Common myeloid progenitor, CD34-positive (primary cell): ENCODE data around the gene DDX20.
A peak's percentile ranks its signal among the peaks of the same experiment; 100 is the strongest.

Experiments
- CTCF ChIA-PET: fragments of 350-600 bp; sonication (Branson Sonifier 250); formaldehyde crosslinking; loops from one replicate; lab custom pipeline; 2021; ENCODE audit warnings: antibody characterized with exemption; lab: Charles Lee
- POLR2A ChIA-PET: fragments of 350-600 bp; sonication (Branson Sonifier 250); formaldehyde crosslinking; loops from one replicate; lab custom pipeline; 2021; ENCODE audit warnings: antibody characterized with exemption; lab: Charles Lee
- DNase-seq, 3 donors: peaks; one replicate each; pipeline versions ENCODE4 v3.0.0 to v3.0.0-alpha.2; 2013
- H3K27ac ChIP-seq, 2 experiments: 1 replicate in 1 of 2; 2 replicates in 1 of 2; pipeline ENCODE4 v1.7.0; 2013; ENCODE audit warnings: inconsistent platforms in 2 of 2, low read length in 2 of 2, mild to moderate bottlenecking in 2 of 2, low read depth in 1 of 2, moderate library complexity in 1 of 2; ENCODE audit not compliant: severe bottlenecking in 2 of 2, insufficient read depth in 1 of 2, poor library complexity in 1 of 2
- H3K27me3 ChIP-seq, 5 experiments: replicated peaks in 2 of 5; 1 replicate in 3 of 5; 2 replicates in 2 of 5; pipeline versions ENCODE4 v1.6.1 to v1.7.0; 2013; ENCODE audit warnings: low read length in 4 of 5, mild to moderate bottlenecking in 2 of 5, moderate library complexity in 2 of 5, inconsistent platforms in 1 of 5; ENCODE audit not compliant: insufficient read depth in 5 of 5, control insufficient read depth in 4 of 5
- H3K36me3 ChIP-seq, 4 experiments: 1 replicate in 2 of 4; 2 replicates in 2 of 4; pipeline versions ENCODE4 v1.6.1 to v1.7.0; 2013; ENCODE audit warnings: low read length in 3 of 4, control low read depth in 1 of 4, mild to moderate bottlenecking in 1 of 4; ENCODE audit not compliant: control insufficient read depth in 4 of 4, insufficient read depth in 4 of 4
- H3K4me1 ChIP-seq, 4 experiments: 1 replicate in 3 of 4; 2 replicates in 1 of 4; pipeline versions ENCODE4 v1.6.1 to v1.7.1; 2013; ENCODE audit warnings: low read length in 3 of 4, mild to moderate bottlenecking in 3 of 4, control low read depth in 1 of 4, inconsistent platforms in 1 of 4, moderate library complexity in 1 of 4; ENCODE audit not compliant: control insufficient read depth in 4 of 4, insufficient read depth in 4 of 4; ENCODE audit errors: control extremely low read depth in 1 of 4
- H3K4me3 ChIP-seq, 7 experiments: 1 replicate in 4 of 7; 2 replicates in 3 of 7; pipeline versions ENCODE4 v1.5.1 to v1.7.0; 2013; ENCODE audit warnings: mild to moderate bottlenecking in 7 of 7, low read length in 6 of 7, moderate library complexity in 6 of 7, inconsistent platforms in 2 of 7, low read depth in 2 of 7, control low read depth in 1 of 7; ENCODE audit not compliant: insufficient read depth in 4 of 7, control insufficient read depth in 1 of 7; ENCODE audit errors: extremely low read depth in 1 of 7
- H3K9me3 ChIP-seq, 5 experiments: 1 replicate in 4 of 5; 2 replicates in 1 of 5; pipeline versions ENCODE4 v1.6.1 to v1.7.1; 2013; ENCODE audit warnings: low read length in 4 of 5, mild to moderate bottlenecking in 2 of 5, inconsistent platforms in 1 of 5, low read depth in 1 of 5, moderate library complexity in 1 of 5; ENCODE audit not compliant: control insufficient read depth in 4 of 5, insufficient read depth in 2 of 5; ENCODE audit errors: control extremely low read depth in 1 of 5
- WGBS: methylation state at CpG from one replicate; pipeline ENCODE4 v1.1.5; 2013; ENCODE audit not compliant: insufficient coverage; 5-methylcytosine and 5-hydroxymethylcytosine counted together

Gene DDX20

GRCh38 chr1:111745675-111746613 lies 9.8 kb upstream of the DDX20 start:
- CTCF ChIA-PET, result interaction anchor here (0.6 to 6.5 kb wide), 10 partner anchors 10 to 400 kb away, joined by 3 to 58 read pairs (median 4); no protein-coding TSS in a partner anchor

DNA sequence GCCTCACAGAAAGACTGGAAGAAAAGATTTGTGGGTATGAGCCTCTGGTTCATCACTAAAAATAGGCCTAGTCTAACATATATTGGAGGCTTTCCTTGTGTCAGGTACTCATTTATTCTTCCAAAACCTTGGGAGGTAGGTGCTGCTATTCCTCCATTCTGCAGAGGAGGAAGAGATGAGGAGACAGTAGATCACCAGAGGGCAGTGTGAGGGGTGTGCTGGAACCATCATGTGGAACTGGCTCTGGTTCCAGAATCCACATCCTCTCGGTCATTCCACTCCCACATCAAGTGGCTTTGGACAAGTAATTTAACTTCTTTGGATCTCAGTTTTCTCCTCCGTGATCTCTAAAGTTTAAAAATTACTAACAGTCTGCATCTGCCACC lies 9.1 kb upstream of the DDX20 start:
- H3K27ac ChIP-seq, result no peak overlapping the region
- no peaks in the 10 kb centered on the region for H3K36me3 ChIP-seq
- ChIA-PET CTCF (interaction anchor here (0.5 to 6.5 kb wide), 12 partner anchors 8 to 271 kb away, joined by 3 to 58 read pairs (median 4); no protein-coding TSS in a partner anchor), POLR2A (interaction anchor here (0.6 kb wide), 1 partner anchor 230 kb away, joined by 3 read pairs; no protein-coding TSS in a partner anchor)
- 95% methylated on average over 2 of the region's 2 CpGs for WGBS
- peaks cover 0 to 8% (median 3%) of the 10 kb centered on the region in 5 experiments for H3K27me3 ChIP-seq
- H3K9me3 ChIP-seq, result no peaks in the 10 kb centered on the region
- peaks cover 0 to 21% (median 6%) of the 10 kb centered on the region in 4 experiments for H3K4me1 ChIP-seq
- H3K4me3 ChIP-seq, result no peak overlapping the region
- no peak for DNase-seq

More at GRCh38 chr1:111745675-111746613, 9.8 kb upstream of the DDX20 start:
- Histone ChIP-seq H3K4me3 (no peak overlapping the region), H3K27ac (no peak overlapping the region), H3K36me3 (no peaks in the 10 kb centered on the region), H3K4me1 (peaks cover 0 to 25% (median 4%) of the 10 kb centered on the region in 4 experiments), H3K9me3 (no peaks in the 10 kb centered on the region), H3K27me3 (peaks cover 0 to 14% (median 10%) of the 10 kb centered on the region in 5 experiments)
- 92% methylated on average over 5 of the region's 9 CpGs for WGBS
- POLR2A ChIA-PET, result no interaction called here
- no peak for DNase-seq

- peak; percentile 74 to 85 (median 81) for DNase-seq
- peaks cover 0 to 6% (median 1%) of the 10 kb centered on the region in 5 experiments for H3K27me3 ChIP-seq
- no peaks in the 10 kb centered on the region for H3K9me3 ChIP-seq
- H3K27ac ChIP-seq, result no peak overlapping the region
- POLR2A ChIA-PET, result interaction anchor here (0.6 kb wide), 1 partner anchor 231 kb away, joined by 3 read pairs; no protein-coding TSS in a partner anchor
- 80% methylated on average over 3 of the region's 3 CpGs for WGBS
- H3K36me3 ChIP-seq, result no peaks in the 10 kb centered on the region
- H3K4me3 ChIP-seq, result no peak overlapping the region
- H3K4me1 ChIP-seq, result peaks cover 0 to 19% (median 8%) of the 10 kb centered on the region in 4 experiments
- CTCF ChIA-PET, result interaction anchor here (0.5 to 6.5 kb wide), 12 partner anchors 9 to 271 kb away, joined by 3 to 58 read pairs (median 4); no protein-coding TSS in a partner anchor
These were observed 8.4 kb upstream of the DDX20 start for GRCh38 chr1:111747282-111747734.

DNA sequence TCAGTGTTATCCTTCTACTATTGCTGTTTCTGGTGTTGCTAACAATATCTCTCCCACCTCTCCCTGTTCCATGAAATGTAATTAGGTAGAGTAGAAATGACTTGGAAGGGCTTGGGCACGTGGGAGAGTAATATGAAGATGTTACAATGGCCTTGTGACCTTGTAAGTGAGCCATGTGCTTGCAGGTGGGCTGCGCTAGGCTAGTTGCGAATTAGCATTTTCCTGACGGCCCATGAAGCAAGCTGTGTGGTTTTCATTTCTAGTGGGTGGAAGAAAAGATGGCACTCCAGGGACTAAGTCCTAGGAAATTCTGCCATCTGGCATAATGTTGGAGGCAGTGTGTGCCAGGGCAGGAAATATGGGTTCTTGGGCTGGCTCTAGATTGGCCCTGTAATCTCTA lies 7.8 kb upstream of the DDX20 start:
- H3K27ac ChIP-seq, result no peak overlapping the region
- peaks cover 0 to 14% (median 9%) of the 10 kb centered on the region in 4 experiments for H3K4me1 ChIP-seq
- POLR2A ChIA-PET, result no interaction called here
- H3K27me3 ChIP-seq, result peaks cover 0 to 4% (median 0%) of the 10 kb centered on the region in 5 experiments
- 100% methylated on average over 2 of the region's 4 CpGs for WGBS
- no peaks in the 10 kb centered on the region for H3K36me3 ChIP-seq
- no peak overlapping the region for H3K4me3 ChIP-seq
- H3K9me3 ChIP-seq, result no peaks in the 10 kb centered on the region
- CTCF ChIA-PET, result interaction anchor here (1.0 to 6.5 kb wide), 6 partner anchors 12 to 36 kb away, joined by 4 to 58 read pairs (median 12); no protein-coding TSS in a partner anchor
- DNase-seq, result no peak

- Histone ChIP-seq H3K4me3 (no peak overlapping the region), H3K27me3 (peaks cover 0 to 2% (median 0%) of the 10 kb centered on the region in 5 experiments), H3K4me1 (peaks cover 0 to 15% (median 3%) of the 10 kb centered on the region in 4 experiments), H3K36me3 (no peaks in the 10 kb centered on the region), H3K9me3 (no peaks in the 10 kb centered on the region), H3K27ac (no peak overlapping the region)
- ChIA-PET CTCF (interaction anchor here (0.7 to 4.4 kb wide), 9 partner anchors 9 to 340 kb away, joined by 3 to 46 read pairs (median 6); partner anchors contain the start of gene INKA2), POLR2A (no interaction called here)
- no peak for DNase-seq
- WGBS, result 88% methylated on average over 3 of the region's 3 CpGs
These were observed 6.1 kb upstream of the DDX20 start for GRCh38 chr1:111749628-111750027.

GRCh38 chr1:111750856-111751255 lies 4.8 kb upstream of the DDX20 start:
- Histone ChIP-seq H3K27ac (no peak overlapping the region), H3K27me3 (no peaks in the 10 kb centered on the region), H3K36me3 (no peaks in the 10 kb centered on the region), H3K4me3 (no peak overlapping the region), H3K9me3 (no peaks in the 10 kb centered on the region), H3K4me1 (peaks cover 0 to 21% (median 8%) of the 10 kb centered on the region in 4 experiments)
- POLR2A ChIA-PET, result interaction anchor here (1.1 kb wide), 1 partner anchor 18 kb away, joined by 3 read pairs; no protein-coding TSS in a partner anchor
- CTCF ChIA-PET, result interaction anchor here (0.9 to 4.4 kb wide), 11 partner anchors 8 to 274 kb away, joined by 3 to 46 read pairs (median 4); partner anchors contain the start of gene INKA2
- DNase-seq, result no peak
- WGBS, result 100% methylated on average over 2 of the region's 2 CpGs
